Brain microvascular endothelial cell (primary cell): ENCODE data around the gene C16orf90.

Source experiments
- DNase-seq: peaks from one replicate; pipeline ENCODE4 v3.0.0-alpha.2; 2020
- H3K27ac ChIP-seq: fragments of 250-450 bp; sonication (Bioruptor Pico); 2 replicates; pipeline ENCODE4 v1.5.1; 2020; ENCODE audit warnings: mild to moderate bottlenecking, moderate library complexity
- H3K27me3 ChIP-seq: fragments of 250-450 bp; sonication (Bioruptor Pico); replicated peaks from 2 replicates; pipeline ENCODE4 v1.5.1; 2020; ENCODE audit warnings: mild to moderate bottlenecking
- H3K36me3 ChIP-seq: fragments of 250-450 bp; sonication (Bioruptor Pico); replicated peaks from 2 replicates; pipeline ENCODE4 v1.5.1; 2020; ENCODE audit warnings: mild to moderate bottlenecking
- H3K4me3 ChIP-seq: 2 replicates; pipeline ENCODE4 v1.5.1; 2011; ENCODE audit warnings: low read depth, mild to moderate bottlenecking, control low read depth, low read length, moderate library complexity
- CTCF ChIP-seq: IDR thresholded peaks from 2 replicates; pipeline ENCODE4 v1.5.1; 2011; ENCODE audit warnings: low read depth, mild to moderate bottlenecking, moderate library complexity, low read length, control low read depth, inconsistent platforms; ENCODE audit errors: missing control alignments
- in situ Hi-C: cut with HindIII; loops from 2 replicates; pipeline ENCODE4 v1.10.0; 2017; ENCODE audit warnings: low sequenced_read_pairs, low pct_ligation_motif_present

The C16orf90 gene

DNA sequence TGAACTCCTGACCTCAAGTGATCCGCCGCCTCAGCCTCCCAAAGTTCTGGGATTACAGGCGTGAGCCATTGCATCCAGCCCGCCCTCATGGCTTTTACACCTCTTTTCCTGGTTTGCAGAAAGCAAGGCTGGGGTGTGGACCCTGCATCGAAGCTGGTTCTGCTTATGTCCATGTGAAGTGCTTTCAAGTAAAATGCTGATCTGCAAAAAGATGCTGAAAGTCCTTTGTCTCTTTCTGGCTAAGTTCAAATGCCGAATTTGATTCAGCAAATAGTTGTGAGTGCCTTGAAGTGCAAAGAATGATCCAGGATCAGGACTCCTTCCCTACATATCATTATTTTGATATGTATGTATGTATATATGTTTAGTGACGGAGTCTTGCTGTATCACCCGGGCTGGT lies 34.7 kb downstream of the C16orf90 start:
- DNase-seq: no peak
- H3K27ac ChIP-seq: no peak overlapping the region
- no peak overlapping the region for H3K4me3 ChIP-seq
- H3K36me3 ChIP-seq: no peaks in the 10 kb centered on the region
- no peak for TF ChIP-seq CTCF
- in situ Hi-C loops: no loop called here
- no peaks in the 10 kb centered on the region for H3K27me3 ChIP-seq

- in situ Hi-C loops: no loop called here
- no peak for DNase-seq
- Histone ChIP-seq H3K27ac (no peak overlapping the region), H3K36me3 (no peaks in the 10 kb centered on the region), H3K4me3 (no peak overlapping the region), H3K27me3 (no peaks in the 10 kb centered on the region)
- no peak for TF ChIP-seq CTCF
These were observed 35.2 kb downstream of the C16orf90 start for GRCh38 chr16:3460121-3460520.

GRCh38 chr16:3459401-3460090 lies 35.7 kb downstream of the C16orf90 start:
- peak overlapping the region; percentile 1 for H3K27ac ChIP-seq
- DNase-seq: no peak
- no peak for TF ChIP-seq CTCF
- no peaks in the 10 kb centered on the region for H3K36me3 ChIP-seq
- in situ Hi-C loops: no loop called here
- H3K27me3 ChIP-seq: no peaks in the 10 kb centered on the region
- H3K4me3 ChIP-seq: peak overlapping the region; percentile 27

GRCh38 chr16:3458852-3459361 lies 36.4 kb downstream of the C16orf90 start:
- no peak for TF ChIP-seq CTCF
- DNase-seq: no peak
- H3K27ac ChIP-seq: peak overlapping the region; percentile 96
- H3K36me3 ChIP-seq: no peaks in the 10 kb centered on the region
- H3K4me3 ChIP-seq: peak overlapping the region; percentile 94
- in situ Hi-C loops: no loop called here
- H3K27me3 ChIP-seq: no peaks in the 10 kb centered on the region

DNA sequence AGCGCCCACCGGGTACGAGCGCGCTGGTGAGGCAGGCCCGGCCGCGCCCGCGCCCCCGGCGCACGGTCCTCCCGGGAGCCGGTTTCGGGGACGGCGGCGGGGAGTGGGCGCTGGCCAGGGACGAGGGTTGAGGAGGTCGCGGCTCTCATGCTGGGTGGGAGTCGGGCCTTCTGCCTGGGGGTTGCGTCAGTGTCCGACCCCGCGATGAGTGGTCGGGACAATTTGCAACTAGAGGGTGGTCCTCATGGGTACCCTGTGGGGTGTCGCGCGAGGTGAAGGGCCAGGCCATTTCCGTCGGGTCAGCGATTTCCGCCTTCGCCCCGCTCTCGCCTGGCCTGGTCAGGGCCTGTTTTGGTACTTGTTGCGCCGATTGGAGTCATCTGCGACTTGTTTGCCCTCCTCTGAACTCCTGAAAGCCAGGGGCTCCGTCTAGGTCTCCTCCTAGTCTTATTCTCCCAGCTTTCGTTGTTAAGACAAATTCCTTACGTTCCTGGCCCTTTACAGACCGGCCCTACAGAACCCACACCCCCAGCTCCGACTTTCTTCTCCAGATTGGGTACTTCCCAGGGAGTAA lies 36.9 kb downstream of the C16orf90 start:
- no peaks in the 10 kb centered on the region for H3K27me3 ChIP-seq
- H3K27ac ChIP-seq: peak overlapping the region; percentile 96
- H3K4me3 ChIP-seq: peak overlapping the region; percentile 94
- TF ChIP-seq CTCF: no peak
- no peak for DNase-seq
- in situ Hi-C loops: no loop called here
- H3K36me3 ChIP-seq: no peaks in the 10 kb centered on the region
